ENCODE measurements around the gene AFAP1.

GRCh38 chr4:7802093-7802726, 137.5 kb downstream of the AFAP1 start:
- TF ChIP-seq SUZ12 (IDR thresholded peaks at IDR 0.05; ENCODE audit: extremely low read depth, insufficient read depth, insufficient read length) (no peak), ZNF274 (IDR thresholded peaks at IDR 0.05; ENCODE audit: low read depth, low read length) (no peak)
